H1 (cell line): Measurements from ENCODE around the gene LORICRIN.

Experiments used
- CEBPB ChIP-seq: IDR thresholded peaks from 2 replicates; pipeline ENCODE4 v1.6.1; 2012; ENCODE audit warnings: low read depth, low read length
- CREB1 ChIP-seq: IDR thresholded peaks from 2 replicates; pipeline ENCODE4 v1.6.1; 2012; ENCODE audit warnings: inconsistent platforms
- CTCF ChIP-seq, 3 experiments: IDR thresholded peaks; 1 replicate in 2 of 3; 2 replicates in 1 of 3; pipeline versions ENCODE4 v1.5.1 to v1.6.1; 2011; ENCODE audit warnings: low read length in 3 of 3, mild to moderate bottlenecking in 3 of 3, inconsistent platforms in 2 of 3, low read depth in 1 of 3, moderate library complexity in 1 of 3; ENCODE audit not compliant: insufficient read depth in 1 of 3; ENCODE audit errors: control extremely low read depth in 1 of 3
- EP300 ChIP-seq, 2 experiments: IDR thresholded peaks; 1 replicate in 1 of 2; 2 replicates in 1 of 2; pipeline ENCODE4 v1.6.1; 2011 to 2012; ENCODE audit warnings: low read depth in 2 of 2, low read length in 2 of 2, mild to moderate bottlenecking in 2 of 2, borderline replicate concordance in 1 of 2, inconsistent platforms in 1 of 2, moderate library complexity in 1 of 2
- HDAC6 ChIP-seq: IDR thresholded peaks from one replicate; pipeline ENCODE4 v1.7.1; 2012; ENCODE audit warnings: low read depth, mild to moderate bottlenecking, inconsistent platforms, low read length, moderate library complexity
- MAFK ChIP-seq: IDR thresholded peaks from 2 replicates; pipeline ENCODE4 v1.6.1; 2012; ENCODE audit warnings: low read depth, mild to moderate bottlenecking, improper control_type of control experiment, low read length
- POLR2A ChIP-seq, 2 experiments: IDR thresholded peaks; 1 replicate in 1 of 2; 2 replicates in 1 of 2; pipeline ENCODE4 v1.6.1; 2011; ENCODE audit warnings: low read depth in 2 of 2, low read length in 2 of 2, mild to moderate bottlenecking in 2 of 2; ENCODE audit errors: control extremely low read depth in 1 of 2
- POLR2AphosphoS5 ChIP-seq: IDR thresholded peaks from 2 replicates; pipeline ENCODE4 v1.6.1; 2011; ENCODE audit warnings: low read depth, low read length
- SIN3A ChIP-seq, 2 experiments: IDR thresholded peaks in 1 of 2; conservative IDR thresholded peaks in 1 of 2; 2 replicates each; pipeline ENCODE4 v1.6.1; 2011 to 2012; ENCODE audit warnings: low read length in 2 of 2, improper control_type of control experiment in 1 of 2, low read depth in 1 of 2, mild to moderate bottlenecking in 1 of 2
- SP1 ChIP-seq: IDR thresholded peaks from 2 replicates; pipeline ENCODE4 v1.6.1; 2011; ENCODE audit warnings: low read depth, low read length
- SP4 ChIP-seq: IDR thresholded peaks from 2 replicates; pipeline ENCODE4 v1.6.1; 2012; ENCODE audit warnings: low read length, inconsistent platforms
- YY1 ChIP-seq: IDR thresholded peaks from 2 replicates; pipeline ENCODE4 v1.6.1; 2011; ENCODE audit warnings: low read depth, mild to moderate bottlenecking, low read length

DNA sequence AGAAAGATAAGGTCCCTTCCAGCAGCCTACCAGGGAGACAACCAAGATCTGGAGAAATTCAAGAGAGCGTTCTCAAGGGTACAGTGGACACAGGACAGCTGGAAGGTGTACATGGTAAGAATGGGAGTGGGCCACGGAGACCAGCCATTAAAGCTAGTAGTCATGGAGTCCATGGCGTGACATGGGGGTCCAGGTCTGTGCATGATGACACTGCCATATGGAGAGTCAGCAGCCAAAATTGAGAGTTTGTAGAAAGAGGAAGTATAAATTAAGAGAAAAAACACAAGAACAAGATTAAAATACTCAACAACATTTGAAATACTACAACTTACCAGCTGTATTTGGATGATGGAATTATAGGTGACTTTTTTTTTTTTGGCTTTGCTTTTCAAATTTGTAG, 7.9 kb upstream of the LORICRIN start:
- no peak for TF ChIP-seq SIN3A (conservative IDR thresholded peaks at IDR 0.05 in 1 of 2, IDR thresholded peaks at IDR 0.05 in 1 of 2; ENCODE audit: low read depth in 1 of 2, low read length in 2 of 2)
- TF ChIP-seq YY1, result no peak
- no peak for TF ChIP-seq MAFK
- TF ChIP-seq CTCF (IDR thresholded peaks at IDR 0.05; ENCODE audit: control extremely low read depth in 1 of 3, insufficient read depth in 1 of 3, low read depth in 1 of 3, low read length in 3 of 3), result no peak
- no peak for TF ChIP-seq CREB1
- no peak for TF ChIP-seq POLR2A (IDR thresholded peaks at IDR 0.05; ENCODE audit: control extremely low read depth in 1 of 2, low read depth in 2 of 2, low read length in 2 of 2)
- TF ChIP-seq EP300 (IDR thresholded peaks at IDR 0.05; ENCODE audit: borderline replicate concordance in 1 of 2, low read depth in 2 of 2, low read length in 2 of 2), result no peak
- TF ChIP-seq SP1, result no peak
- TF ChIP-seq POLR2AphosphoS5, result no peak
- TF ChIP-seq HDAC6, result no peak
- no peak for TF ChIP-seq SP4
- no peak for TF ChIP-seq CEBPB
